Stimulated activated CD4-positive, alpha-beta T cell treated with anti-CD3 and anti-CD28 coated beads, Interleukin-15, amount 100 ng/mL, for 1 hour (primary cell): ENCODE results near the gene CALML3.
"Not testable (repeated sequence)": the region's sequence is repeated elsewhere in the genome, so short reads cannot be mapped to it uniquely, and the experiment has no call there.

ENCODE experiments used
- DNase-seq, 2 donors: peaks; one replicate each; pipeline ENCODE4 v3.0.0-alpha.2; 2020; ENCODE audit warnings: low read depth in 1 of 2, low spot score in 1 of 2

The CALML3 gene

GRCh38 chr10:5524641-5525560, at the start of gene CALML3:
Gene CALML3, plus strand, starts transcription at chr10:5524961. Its CDS starts 125 bp downstream, at chr10:5525086.
- no peak for DNase-seq

DNA sequence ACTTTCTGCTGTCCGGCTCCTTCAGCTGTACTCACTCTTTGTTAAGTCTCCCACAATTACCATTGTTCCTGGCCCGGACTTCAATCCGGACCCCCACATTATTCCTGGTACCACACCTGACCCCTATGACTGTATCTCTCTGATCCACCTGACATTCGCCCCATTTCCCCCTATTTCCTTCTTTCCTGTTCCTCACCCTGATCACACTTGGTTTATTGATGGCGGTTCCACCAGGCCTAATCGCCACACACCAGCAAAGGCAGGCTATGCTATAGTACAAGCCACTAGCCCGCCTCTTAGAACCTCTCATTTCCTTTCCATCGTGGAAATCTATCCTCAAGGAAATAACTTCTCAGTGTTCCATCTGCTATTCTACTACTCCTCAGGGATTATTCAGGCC, 49.7 kb upstream of the CALML3 start:
- DNase-seq, result not testable (repeated sequence)

DNA sequence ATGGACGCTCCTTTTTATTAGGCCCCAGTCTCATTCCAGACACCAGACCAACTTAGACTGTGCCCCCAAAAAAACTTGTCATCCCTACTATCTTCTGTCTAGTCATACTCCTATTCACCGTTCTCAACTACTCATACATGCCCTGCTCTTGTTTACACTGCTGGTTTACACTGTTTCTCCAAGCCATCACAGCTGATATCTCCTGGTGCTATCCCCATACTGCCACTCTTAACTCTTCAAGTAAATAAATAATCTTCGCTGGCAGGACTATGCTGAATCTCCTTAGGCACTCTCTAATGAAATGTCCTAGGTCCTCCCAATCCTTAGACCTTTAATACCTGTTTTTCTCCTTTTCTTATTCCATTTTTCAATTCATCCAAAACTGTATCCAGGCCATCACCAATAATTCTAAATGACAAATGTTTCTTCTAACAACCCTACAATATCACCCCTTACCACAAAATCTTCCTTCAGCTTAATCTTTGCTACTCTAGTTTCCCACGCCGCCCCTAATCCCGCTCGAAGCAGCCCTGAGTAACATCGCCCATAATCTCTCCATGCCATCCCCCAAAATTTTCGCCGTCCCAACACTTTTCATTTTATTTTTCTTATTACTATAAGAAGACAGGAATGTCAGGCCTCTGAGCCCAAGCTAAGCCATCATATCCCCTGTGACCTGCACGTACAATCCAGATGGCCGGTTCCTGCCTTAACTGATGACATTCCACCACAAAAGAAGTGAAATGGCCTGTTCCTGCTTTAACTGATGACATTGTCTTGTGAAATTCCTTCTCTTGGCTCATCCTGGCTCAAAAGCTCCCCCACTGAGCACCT, 48.6 kb upstream of the CALML3 start:
- not testable (repeated sequence) for DNase-seq

- no peak for DNase-seq
Observed at GRCh38 chr10:5476918-5477525, 47.7 kb upstream of the CALML3 start.

GRCh38 chr10:5477948-5478693, 46.6 kb upstream of the CALML3 start:
- no peak for DNase-seq

- DNase-seq, result no peak
Observed at GRCh38 chr10:5478694-5479305, 46.0 kb upstream of the CALML3 start.

GRCh38 chr10:5479481-5480161, 45.1 kb upstream of the CALML3 start:
- no peak for DNase-seq

DNA sequence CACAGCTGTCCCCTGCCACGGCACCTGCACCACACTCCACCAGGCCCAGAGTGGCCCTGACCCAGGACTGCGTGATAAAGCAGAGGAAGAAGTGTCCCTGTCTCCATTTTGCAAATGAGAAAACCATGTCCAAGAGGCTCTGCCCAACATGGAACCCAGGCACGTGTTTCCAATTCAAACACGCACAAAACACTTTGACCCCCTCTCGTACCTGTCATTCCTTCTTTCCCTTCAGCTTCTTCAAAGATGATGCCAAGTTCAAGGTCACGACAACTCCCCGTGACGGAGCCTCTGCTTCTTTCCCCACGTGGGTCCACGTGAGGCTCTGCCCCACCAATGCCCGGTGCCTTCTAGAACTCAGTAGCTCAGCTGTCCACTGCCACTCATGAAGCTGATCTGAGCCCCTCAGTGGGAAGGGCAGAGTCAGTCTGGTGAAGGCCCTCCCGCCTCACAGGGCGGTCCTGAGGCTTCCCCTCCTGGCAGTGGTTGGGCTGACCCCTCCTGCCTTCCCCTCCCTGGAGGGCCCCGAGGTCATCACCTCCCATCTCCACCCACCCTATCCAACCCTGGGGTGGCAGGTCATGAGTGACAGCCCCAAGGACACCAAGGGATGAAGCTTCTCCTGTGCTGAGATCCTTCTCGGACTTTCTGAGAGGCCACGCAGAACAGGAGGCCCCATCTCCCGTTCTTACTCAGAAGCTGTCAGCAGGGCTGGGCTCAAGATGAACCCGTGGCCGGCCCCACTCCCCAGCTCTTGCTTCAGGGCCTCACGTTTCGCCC, 44.4 kb upstream of the CALML3 start:
- DNase-seq, result no peak

GRCh38 chr10:5481121-5481520, 43.6 kb upstream of the CALML3 start:
- DNase-seq, result no peak

GRCh38 chr10:5482016-5482415, 42.7 kb upstream of the CALML3 start:
- no peak for DNase-seq

DNA sequence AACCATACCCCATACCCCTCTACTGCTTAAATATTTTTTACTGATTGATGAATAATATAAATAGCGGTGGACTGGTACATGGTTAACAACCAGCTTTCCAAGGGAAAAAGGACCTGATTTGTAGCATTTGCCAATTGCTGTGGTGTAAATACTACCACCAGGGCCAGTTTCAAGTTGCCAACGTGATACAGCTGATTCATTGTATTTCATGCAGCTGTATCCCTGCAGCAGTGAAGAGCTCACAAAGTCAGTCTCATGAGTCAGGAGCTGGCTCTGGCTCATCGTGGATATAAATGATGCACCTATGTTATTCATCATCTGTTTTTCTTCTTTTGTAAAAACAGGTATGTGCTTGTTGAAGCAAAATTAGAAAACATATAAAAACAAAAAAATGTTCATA, 40.6 kb upstream of the CALML3 start:
- DNase-seq, result no peak

GRCh38 chr10:5485290-5485689, 39.5 kb upstream of the CALML3 start:
- DNase-seq, result no peak

GRCh38 chr10:5485948-5486852, 38.6 kb upstream of the CALML3 start:
- DNase-seq, result no peak

GRCh38 chr10:5486853-5487235, 37.9 kb upstream of the CALML3 start:
- DNase-seq, result no peak

GRCh38 chr10:5488272-5489161, 36.2 kb upstream of the CALML3 start:
- no peak for DNase-seq

DNA sequence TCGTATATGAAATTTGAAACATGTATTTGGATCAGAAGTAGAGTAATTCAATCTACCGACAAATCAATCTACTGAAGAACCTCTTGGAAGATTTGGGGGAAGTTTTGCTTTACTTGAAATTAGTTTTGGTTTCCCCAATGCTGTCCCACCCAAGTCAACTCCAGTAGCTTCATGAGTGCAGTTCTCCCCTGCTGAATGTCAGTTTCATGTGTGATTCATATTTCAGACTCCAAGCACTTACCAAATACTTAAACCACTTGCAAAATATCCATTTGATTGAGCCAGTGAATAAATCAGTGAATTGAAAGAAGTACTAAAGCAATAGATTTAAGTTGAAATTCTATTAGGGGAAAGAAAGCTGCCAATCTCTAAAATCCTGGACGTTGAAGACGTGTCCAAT, 34.7 kb upstream of the CALML3 start:
- DNase-seq, result no peak
